ENCODE results near the gene CHRM4.
"Not testable (repeated sequence)": the region's sequence is repeated elsewhere in the genome, so short reads cannot be mapped to it uniquely, and the experiment has no call there.

GRCh38 chr11:46379482-46380293 lies 11.9 kb downstream of the CHRM4 start:
- TF ChIP-seq, protein P1, sequence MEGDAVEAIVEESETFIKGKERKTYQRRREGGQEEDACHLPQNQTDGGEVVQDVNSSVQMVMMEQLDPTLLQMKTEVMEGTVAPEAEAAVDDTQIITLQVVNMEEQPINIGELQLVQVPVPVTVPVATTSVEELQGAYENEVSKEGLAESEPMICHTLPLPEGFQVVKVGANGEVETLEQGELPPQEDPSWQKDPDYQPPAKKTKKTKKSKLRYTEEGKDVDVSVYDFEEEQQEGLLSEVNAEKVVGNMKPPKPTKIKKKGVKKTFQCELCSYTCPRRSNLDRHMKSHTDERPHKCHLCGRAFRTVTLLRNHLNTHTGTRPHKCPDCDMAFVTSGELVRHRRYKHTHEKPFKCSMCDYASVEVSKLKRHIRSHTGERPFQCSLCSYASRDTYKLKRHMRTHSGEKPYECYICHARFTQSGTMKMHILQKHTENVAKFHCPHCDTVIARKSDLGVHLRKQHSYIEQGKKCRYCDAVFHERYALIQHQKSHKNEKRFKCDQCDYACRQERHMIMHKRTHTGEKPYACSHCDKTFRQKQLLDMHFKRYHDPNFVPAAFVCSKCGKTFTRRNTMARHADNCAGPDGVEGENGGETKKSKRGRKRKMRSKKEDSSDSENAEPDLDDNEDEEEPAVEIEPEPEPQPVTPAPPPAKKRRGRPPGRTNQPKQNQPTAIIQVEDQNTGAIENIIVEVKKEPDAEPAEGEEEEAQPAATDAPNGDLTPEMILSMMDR (IDR thresholded peaks at IDR 0.05; ENCODE audit: insufficient read depth, low read length, poor library complexity, severe bottlenecking): not testable (repeated sequence)
- not testable (repeated sequence) for TF ChIP-seq EZH2phosphoT487 (conservative IDR thresholded peaks at IDR 0.05; ENCODE audit: low read length)

All from SU-DHL-6 (cell line).